K562 treated with DMSO at 1 percent for 4 hours (cell line): Measurements from ENCODE around the gene NAB1. TPM values are rescaled to one million over a fixed set of nuclear protein-coding genes. Genes with fewer than 3 reads are reported as not detected.

ENCODE experiments used
- total RNA-seq: library from RNA; unstranded; fragments of 300-600 nt; gene quantifications from 2 replicates; pipeline ENCODE4 v1.2.3, GENCODE V29; 2022; ENCODE audit not compliant: insufficient read depth

NAB1 gene
- 10.7 and 12.5 TPM in 2 replicates for total RNA-seq

GRCh38 chr2:190649035-190649797, at the start of gene NAB1:
Gene NAB1 (plus strand): TSS chr2:190649083. CDS start chr2:190659177, 10,094 bp downstream.

Other genes with a start within 250 kb of the NAB1 start
- gene MFSD6, start 240.7 kb upstream of the NAB1 start, total RNA-seq = 6.2 and 12.0 TPM in 2 replicates
- 0.98 and 1.1 TPM in 2 replicates for gene NEMP2, start 114.4 kb upstream of the NAB1 start, total RNA-seq
- gene GLS, start 231.7 kb downstream of the NAB1 start, total RNA-seq = 16.6 and 27.9 TPM in 2 replicates